Activated T-cell treated with anti-CD3 and anti-CD28 coated beads, Interleukin-2, amount 50 U/mL, for 4 hours (primary cell): ENCODE results near the gene ATAT1. TPM values are rescaled to one million over a fixed set of nuclear protein-coding genes. Genes with fewer than 3 reads are reported as not detected.
"Not testable (repeated sequence)": the region's sequence is repeated elsewhere in the genome, so short reads cannot be mapped to it uniquely, and the experiment has no call there.

Experiments used
- ATAC-seq, 2 donors: fragments of 200-7000 bp; cut with Tn5 transposase; one replicate each; pipeline ENCODE4 v1.10.0; 2021
- DNase-seq: peaks from one replicate; pipeline ENCODE4 v3.0.0-alpha.2; 2020
- H3K27me3 Mint-ChIP-seq: one replicate; pipeline ENCODE4 v1.8.0; 2021; ENCODE audit warnings: low read depth, mixed read lengths
- H3K36me3 Mint-ChIP-seq: one replicate; pipeline ENCODE4 v1.8.0; 2022; ENCODE audit warnings: mixed read lengths; ENCODE audit not compliant: insufficient read depth
- H3K4me1 Mint-ChIP-seq: one replicate; pipeline ENCODE4 v1.8.0; 2021; ENCODE audit warnings: low read depth, mixed read lengths
- H3K4me3 Mint-ChIP-seq: one replicate; pipeline ENCODE4 v1.8.0; 2021; ENCODE audit warnings: mild to moderate bottlenecking, moderate library complexity, mixed read lengths
- H3K9me3 Mint-ChIP-seq: one replicate; pipeline ENCODE4 v1.8.0; 2021; ENCODE audit warnings: mixed read lengths
- total RNA-seq, 3 donors: library from RNA; stranded (reverse); gene quantifications; one replicate each; pipeline ENCODE4 v1.2.1, GENCODE V29; 2021

Gene ATAT1
- total RNA-seq, 3 donors from 2014 or later = 5.9 to 10.3 (median 9.5) TPM

GRCh38 chr6:30654798-30655742, 28.4 kb downstream of the ATAT1 start:
- H3K36me3 Mint-ChIP-seq = peaks cover 44% of the 10 kb centered on the region
- DNase-seq (no peak), ATAC-seq (no peak)
- no peaks in the 10 kb centered on the region for H3K9me3 Mint-ChIP-seq
- no peaks in the 10 kb centered on the region for H3K27me3 Mint-ChIP-seq
- H3K4me1 Mint-ChIP-seq = no peaks in the 10 kb centered on the region
- H3K4me3 Mint-ChIP-seq = no peak overlapping the region

GRCh38 chr6:30655743-30656094, 29.0 kb downstream of the ATAT1 start:
- no peaks in the 10 kb centered on the region for H3K4me1 Mint-ChIP-seq
- peaks cover 46% of the 10 kb centered on the region for H3K36me3 Mint-ChIP-seq
- no peak for DNase-seq
- no peak for ATAC-seq
- no peak overlapping the region for H3K4me3 Mint-ChIP-seq
- no peaks in the 10 kb centered on the region for H3K9me3 Mint-ChIP-seq
- H3K27me3 Mint-ChIP-seq = no peaks in the 10 kb centered on the region

GRCh38 chr6:30656513-30656912, 29.8 kb downstream of the ATAT1 start:
- H3K4me3 Mint-ChIP-seq = no peak overlapping the region
- H3K9me3 Mint-ChIP-seq = no peaks in the 10 kb centered on the region
- H3K36me3 Mint-ChIP-seq = peaks cover 46% of the 10 kb centered on the region
- ATAC-seq (no peak), DNase-seq (no peak)
- no peaks in the 10 kb centered on the region for H3K4me1 Mint-ChIP-seq
- H3K27me3 Mint-ChIP-seq = no peaks in the 10 kb centered on the region

GRCh38 chr6:30657454-30657853, 30.8 kb downstream of the ATAT1 start:
- ATAC-seq (no peak), DNase-seq (no peak)
- no peaks in the 10 kb centered on the region for H3K4me1 Mint-ChIP-seq
- no peaks in the 10 kb centered on the region for H3K27me3 Mint-ChIP-seq
- peaks cover 50% of the 10 kb centered on the region for H3K36me3 Mint-ChIP-seq
- H3K4me3 Mint-ChIP-seq = no peak overlapping the region
- no peaks in the 10 kb centered on the region for H3K9me3 Mint-ChIP-seq

- not testable (repeated sequence) for H3K4me3 Mint-ChIP-seq, H3K4me1 Mint-ChIP-seq, H3K27me3 Mint-ChIP-seq, DNase-seq, ATAC-seq, H3K9me3 Mint-ChIP-seq
- peaks cover 53% of the 10 kb centered on the region for H3K36me3 Mint-ChIP-seq
Observed at GRCh38 chr6:30657922-30658321, 31.2 kb downstream of the ATAT1 start.

GRCh38 chr6:30664994-30665767, 38.5 kb downstream of the ATAT1 start:
- Mint-ChIP-seq H3K27me3 (no peaks in the 10 kb centered on the region), H3K9me3 (no peaks in the 10 kb centered on the region), H3K4me3 (no peak overlapping the region), H3K36me3 (peaks cover 48% of the 10 kb centered on the region), H3K4me1 (peaks cover 10% of the 10 kb centered on the region)
- DNase-seq (no peak), ATAC-seq (no peak)

GRCh38 chr6:30666300-30666699, 39.6 kb downstream of the ATAT1 start:
- not testable (repeated sequence) for H3K27me3 Mint-ChIP-seq, H3K9me3 Mint-ChIP-seq, H3K4me3 Mint-ChIP-seq
- Mint-ChIP-seq H3K4me1 (peaks cover 20% of the 10 kb centered on the region), H3K36me3 (peaks cover 55% of the 10 kb centered on the region)
- DNase-seq (peak; percentile 49), ATAC-seq (peak; percentile 82 to 85)

GRCh38 chr6:30670760-30671527, 44.3 kb downstream of the ATAT1 start:
- ATAC-seq (no peak), DNase-seq (no peak)
- Mint-ChIP-seq H3K4me3 (peak overlapping the region; percentile 91), H3K36me3 (peaks cover 26% of the 10 kb centered on the region), H3K9me3 (no peaks in the 10 kb centered on the region), H3K27me3 (no peaks in the 10 kb centered on the region), H3K4me1 (peaks cover 31% of the 10 kb centered on the region)

- Mint-ChIP-seq H3K36me3 (peaks cover 36% of the 10 kb centered on the region), H3K4me3 (peak within 1 kb of the TSS; percentile 91), H3K27me3 (no peaks in the 10 kb centered on the region), H3K4me1 (peaks cover 31% of the 10 kb centered on the region), H3K9me3 (no peaks in the 10 kb centered on the region)
- peak; percentile 88 to 89 for ATAC-seq
- peak; percentile 88 for DNase-seq
Observed at GRCh38 chr6:30672445-30673253, 46.0 kb downstream of the ATAT1 start, which contains the start of gene DHX16. Gene DHX16, minus strand, starts transcription at chr6:30673006. Its CDS starts 165 bp downstream, at chr6:30672841.

- H3K4me3 Mint-ChIP-seq = no peak overlapping the region
- H3K4me1 Mint-ChIP-seq = peaks cover 40% of the 10 kb centered on the region
- peaks cover 29% of the 10 kb centered on the region for H3K36me3 Mint-ChIP-seq
- H3K9me3 Mint-ChIP-seq = no peaks in the 10 kb centered on the region
- DNase-seq = no peak
- no peak for ATAC-seq
- H3K27me3 Mint-ChIP-seq = no peaks in the 10 kb centered on the region
Observed at GRCh38 chr6:30676660-30677285, 50.1 kb downstream of the ATAT1 start.

GRCh38 chr6:30678964-30679726, 52.5 kb downstream of the ATAT1 start:
- DNase-seq (peak; percentile 94), ATAC-seq (peak; percentile 50 to 59)
- Mint-ChIP-seq H3K4me1 (peaks cover 32% of the 10 kb centered on the region), H3K9me3 (no peaks in the 10 kb centered on the region), H3K27me3 (no peaks in the 10 kb centered on the region), H3K36me3 (peaks cover 44% of the 10 kb centered on the region), H3K4me3 (peak overlapping the region; percentile 100)

- DNase-seq = no peak
- peak overlapping the region; percentile 100 for H3K4me3 Mint-ChIP-seq
Observed at GRCh38 chr6:30679765-30680535, 53.3 kb downstream of the ATAT1 start.

More at GRCh38 chr6:30679765-30680535, 53.3 kb downstream of the ATAT1 start:
- Mint-ChIP-seq H3K27me3 (no peaks in the 10 kb centered on the region), H3K36me3 (peaks cover 46% of the 10 kb centered on the region), H3K4me1 (peaks cover 32% of the 10 kb centered on the region), H3K9me3 (no peaks in the 10 kb centered on the region)
- no peak for ATAC-seq
